OCI-LY1 (cell line): ENCODE measurements around the gene ASXL2.

ENCODE experiments used
- CTCF ChIP-seq: fragments of 200-600 bp; sonication (generic), shearing (Covaris generic); IDR thresholded peaks from 2 replicates; pipeline ENCODE4 v1.5.1; 2017; ENCODE audit warnings: mild to moderate bottlenecking, antibody characterized with exemption, low read length, moderate library complexity, mixed read lengths
- EZH2 ChIP-seq: fragments of 200-600 bp; sonication (generic), shearing (Covaris generic); IDR thresholded peaks from 2 replicates; pipeline ENCODE4 v1.8.0; 2017; ENCODE audit warnings: borderline replicate concordance, mixed run types, mild to moderate bottlenecking, antibody characterized with exemption, low read length, moderate library complexity, mixed read lengths

- TF ChIP-seq EZH2 (no peak), CTCF (no peak)
Observed at GRCh38 chr2:25757906-25758305, 120.4 kb downstream of the ASXL2 start.
